Activated T-helper 2 cell treated with anti-CD3 and anti-CD28 coated beads, Interferon-gamma antibody, Interleukin-2, Interleukin-4, amounts not matched to agents 10 μg/mL and 5 μg/mL and 100 μg/mL, durations not matched to agents 14 hours and 24 hours and 36 hours (primary cell): Measurements from ENCODE around the gene E2F8. TPM values are rescaled to one million over a fixed set of nuclear protein-coding genes. Genes with fewer than 3 reads are reported as not detected.

Experiments
- DNase-seq: peaks from one replicate; pipeline ENCODE4 v3.0.0; 2021; ENCODE audit warnings: low spot score
- H3K27ac Mint-ChIP-seq: one replicate; pipeline ENCODE4 v1.8.0; 2021; ENCODE audit warnings: mixed read lengths
- H3K27me3 Mint-ChIP-seq: one replicate; pipeline ENCODE4 v1.8.0; 2021; ENCODE audit warnings: low read depth, mixed read lengths
- H3K36me3 Mint-ChIP-seq: one replicate; pipeline ENCODE4 v1.8.0; 2021; ENCODE audit warnings: low read depth, mixed read lengths
- H3K4me1 Mint-ChIP-seq: one replicate; pipeline ENCODE4 v1.8.0; 2021; ENCODE audit warnings: low read depth, mixed read lengths
- H3K4me3 Mint-ChIP-seq: one replicate; pipeline ENCODE4 v1.8.0; 2021; ENCODE audit warnings: low read depth, mild to moderate bottlenecking, moderate library complexity, mixed read lengths
- H3K9me3 Mint-ChIP-seq: one replicate; pipeline ENCODE4 v1.8.0; 2021; ENCODE audit warnings: mixed read lengths
- intact Hi-C: fragments of 100-400 bp; cut with micrococcal nuclease; formaldehyde crosslinking; loops from one replicate; pipeline ENCODE4 v1.15.1; 2023
- total RNA-seq: library from RNA; stranded (reverse); gene quantifications from 2 replicates; pipeline ENCODE4 v1.2.3, GENCODE V29; 2022

E2F8 gene
- total RNA-seq, 1 donor from 2014 or later = 24.0 TPM

DNA sequence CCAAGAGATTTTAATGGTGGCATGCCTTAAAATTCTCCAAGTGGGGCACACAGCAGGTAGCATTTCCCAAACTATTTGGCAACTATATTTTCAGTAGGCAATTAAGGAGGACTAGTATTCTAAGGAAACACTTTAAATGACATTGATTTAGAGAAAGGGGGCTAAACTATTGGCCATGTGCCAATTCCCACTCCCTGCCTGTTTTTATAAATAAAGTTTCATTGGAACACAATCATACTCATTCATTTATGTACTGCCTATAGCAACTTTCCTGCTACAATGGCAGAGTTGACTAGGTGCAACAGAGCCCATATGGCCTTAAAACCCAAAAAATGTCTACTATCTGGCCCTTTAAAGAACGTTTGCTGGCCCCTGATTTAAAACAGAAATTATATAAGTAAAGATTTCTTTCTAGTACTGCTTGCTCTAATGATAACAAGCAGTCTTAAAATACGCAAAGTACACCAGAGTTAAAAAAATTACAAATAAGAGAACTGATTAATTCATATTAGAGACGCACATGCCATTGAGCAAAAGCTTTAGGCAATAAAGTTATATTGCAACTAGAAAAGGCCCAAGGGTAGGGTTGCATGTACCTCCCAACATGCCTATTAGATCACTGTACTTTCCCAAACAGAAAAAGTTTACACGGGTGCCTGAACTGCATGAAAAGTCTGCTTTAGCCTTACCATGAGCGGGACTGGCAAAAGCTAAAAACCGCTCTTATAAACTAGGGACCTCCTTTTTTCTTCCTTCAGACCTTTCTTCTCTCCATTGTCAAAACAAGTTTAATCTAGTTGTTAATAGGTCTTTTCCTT, 14.2 kb downstream of the E2F8 start:
- intact Hi-C loops = no loop called here
- Mint-ChIP-seq H3K36me3 (peaks cover 65% of the 10 kb centered on the region), H3K27me3 (no peaks in the 10 kb centered on the region), H3K4me3 (no peak overlapping the region), H3K27ac (no peak overlapping the region), H3K9me3 (no peaks in the 10 kb centered on the region), H3K4me1 (no peaks in the 10 kb centered on the region)
- no peak for DNase-seq

DNA sequence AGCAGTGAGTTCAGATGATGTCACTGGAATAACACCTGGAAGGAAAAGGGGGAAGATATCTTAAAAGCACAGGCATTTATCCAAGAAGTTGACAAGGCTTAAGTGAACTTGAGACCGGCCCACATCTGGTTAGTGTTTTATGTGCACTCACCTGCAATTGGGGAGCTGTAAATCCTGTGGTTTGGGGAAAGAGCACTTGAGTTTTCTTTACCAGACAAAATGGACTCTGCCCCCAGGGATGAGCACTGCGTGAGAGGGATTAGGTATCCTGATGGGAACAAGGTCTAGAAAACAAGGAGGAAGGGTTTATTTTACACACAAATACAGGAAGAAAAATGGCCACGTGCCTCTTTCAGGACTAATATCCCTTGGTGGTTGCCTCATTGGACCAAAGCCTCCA, 15.2 kb downstream of the E2F8 start:
- Mint-ChIP-seq H3K4me1 (no peaks in the 10 kb centered on the region), H3K27ac (no peak overlapping the region), H3K9me3 (no peaks in the 10 kb centered on the region), H3K36me3 (peaks cover 57% of the 10 kb centered on the region), H3K4me3 (no peak overlapping the region), H3K27me3 (no peaks in the 10 kb centered on the region)
- intact Hi-C loops = no loop called here
- no peak for DNase-seq

DNA sequence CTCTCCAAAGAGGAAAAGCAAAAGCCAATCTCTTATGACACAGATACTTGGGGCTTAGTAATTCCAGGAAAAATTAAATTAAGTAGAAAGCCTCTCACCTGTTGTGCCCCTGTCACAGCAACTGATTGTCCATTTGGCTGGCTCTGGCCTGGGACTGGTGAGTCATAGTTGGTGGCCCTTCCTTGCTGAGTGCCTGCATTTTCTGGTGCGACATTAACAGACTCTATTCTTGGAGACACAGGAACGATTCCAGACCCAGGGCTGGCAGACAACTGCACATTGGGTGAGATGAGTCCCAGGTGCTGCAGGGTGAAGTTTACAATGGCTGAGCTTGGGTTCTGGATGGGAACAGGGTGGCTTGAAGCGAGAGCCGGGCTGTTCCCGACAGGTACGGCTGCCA, 15.6 kb downstream of the E2F8 start:
- Mint-ChIP-seq H3K9me3 (no peaks in the 10 kb centered on the region), H3K4me3 (no peak overlapping the region), H3K4me1 (no peaks in the 10 kb centered on the region), H3K27me3 (no peaks in the 10 kb centered on the region), H3K36me3 (peaks cover 53% of the 10 kb centered on the region), H3K27ac (no peak overlapping the region)
- no peak for DNase-seq
- intact Hi-C loops = no loop called here

DNA sequence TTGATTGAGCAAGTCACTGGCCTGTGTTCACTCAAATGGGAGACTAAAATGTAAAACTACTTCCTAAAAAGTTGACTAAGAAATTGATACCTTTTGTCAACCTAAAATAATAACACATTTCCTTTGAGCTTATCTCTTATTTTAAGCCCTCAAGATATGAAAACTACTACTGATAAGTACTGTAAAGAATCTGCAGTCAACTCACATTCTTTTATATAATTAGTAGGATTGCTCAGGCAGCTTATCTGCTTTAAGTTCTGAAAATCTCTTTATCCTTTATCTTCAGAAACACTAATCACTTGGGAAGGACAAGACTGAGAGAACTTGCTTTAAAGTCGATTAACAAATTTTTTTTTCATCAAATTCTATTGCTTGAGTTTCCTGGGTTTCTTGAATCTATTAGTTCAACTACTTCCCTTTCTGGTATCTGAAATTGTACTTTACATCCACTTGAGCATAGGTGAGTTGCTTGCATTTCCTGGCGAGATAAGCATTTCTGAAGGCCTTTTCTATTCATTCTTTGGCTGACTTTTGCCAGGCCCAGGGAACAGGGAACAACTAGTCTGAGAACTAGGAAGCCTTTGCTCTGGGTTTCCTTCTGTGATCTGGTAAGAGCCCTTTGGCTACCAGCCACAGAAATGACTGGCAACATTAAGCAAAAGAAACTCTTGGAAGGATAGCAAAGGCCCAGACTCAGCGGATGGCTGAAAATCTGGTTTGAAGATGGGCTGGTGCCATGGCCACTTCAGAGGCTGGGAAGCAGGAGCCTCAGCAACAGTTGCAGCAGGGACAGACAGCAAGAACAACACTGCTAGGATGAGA, 19.6 kb downstream of the E2F8 start:
- Mint-ChIP-seq H3K36me3 (peaks cover 25% of the 10 kb centered on the region), H3K4me3 (no peak overlapping the region), H3K27me3 (peaks cover 6% of the 10 kb centered on the region), H3K4me1 (no peaks in the 10 kb centered on the region), H3K27ac (no peak overlapping the region), H3K9me3 (no peaks in the 10 kb centered on the region)
- no peak for DNase-seq
- intact Hi-C loops = no loop called here

DNA sequence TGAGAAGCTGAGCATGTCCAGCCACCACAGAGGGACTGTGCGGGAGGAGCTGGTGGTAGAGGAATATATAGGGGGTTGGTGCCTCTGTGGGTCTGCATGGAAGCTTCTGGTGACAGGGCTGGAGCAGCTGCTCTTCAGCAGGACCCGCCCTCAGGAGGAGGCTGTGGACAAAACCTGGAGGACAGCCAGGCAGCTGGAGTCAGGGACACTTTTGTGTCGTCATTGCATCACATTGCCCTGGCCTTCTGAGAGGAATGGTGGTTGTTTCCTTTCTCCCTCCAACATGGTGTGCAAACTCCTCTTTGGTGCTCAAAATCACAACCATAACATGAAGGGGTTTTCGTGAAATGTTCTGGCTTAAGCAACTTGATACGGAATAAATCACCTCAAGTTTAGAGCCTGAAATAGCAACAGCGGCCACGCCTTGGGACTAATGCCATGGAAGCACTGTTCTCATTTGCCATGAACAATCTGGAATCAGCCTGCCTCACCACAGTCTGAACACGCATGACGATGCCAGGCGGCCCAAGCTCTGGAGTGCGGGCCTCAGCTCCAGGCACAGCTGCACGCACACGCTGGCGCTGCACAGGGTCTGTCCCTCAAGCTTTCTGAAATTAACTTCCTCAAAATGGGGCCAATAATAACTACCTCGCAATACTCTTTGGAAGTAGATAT, 21.8 kb downstream of the E2F8 start:
- no peaks in the 10 kb centered on the region for H3K9me3 Mint-ChIP-seq
- no peaks in the 10 kb centered on the region for H3K4me1 Mint-ChIP-seq
- peaks cover 6% of the 10 kb centered on the region for H3K36me3 Mint-ChIP-seq
- no peak overlapping the region for H3K4me3 Mint-ChIP-seq
- no peak for DNase-seq
- H3K27me3 Mint-ChIP-seq = peaks cover 17% of the 10 kb centered on the region
- no peak overlapping the region for H3K27ac Mint-ChIP-seq
- intact Hi-C loops = loop anchor here (5.0 kb wide), 1 partner anchor 37 kb away; no protein-coding TSS in a partner anchor

DNA sequence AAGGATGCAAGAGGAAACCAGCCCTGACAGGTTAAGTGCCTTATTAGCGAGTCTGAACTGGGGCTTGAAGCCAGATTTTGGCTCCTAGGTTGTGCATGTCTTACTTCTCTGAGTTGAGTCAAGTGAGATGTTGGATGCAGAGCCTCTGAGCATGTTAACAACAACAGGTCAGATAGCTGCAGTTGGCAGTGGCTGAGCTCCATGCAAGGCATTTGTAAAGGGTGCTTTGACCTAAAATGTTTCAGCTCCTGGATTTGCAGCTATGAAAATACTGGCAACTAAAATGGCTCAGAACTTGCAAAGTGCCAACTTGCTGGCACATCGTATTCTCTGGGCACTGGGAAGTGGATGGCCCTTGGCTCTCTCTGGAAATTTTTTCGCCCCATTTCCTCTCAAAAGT, 22.5 kb downstream of the E2F8 start:
- intact Hi-C loops = loop anchor here (5.0 kb wide), 1 partner anchor 36 kb away; no protein-coding TSS in a partner anchor
- H3K27ac Mint-ChIP-seq = no peak overlapping the region

DNA sequence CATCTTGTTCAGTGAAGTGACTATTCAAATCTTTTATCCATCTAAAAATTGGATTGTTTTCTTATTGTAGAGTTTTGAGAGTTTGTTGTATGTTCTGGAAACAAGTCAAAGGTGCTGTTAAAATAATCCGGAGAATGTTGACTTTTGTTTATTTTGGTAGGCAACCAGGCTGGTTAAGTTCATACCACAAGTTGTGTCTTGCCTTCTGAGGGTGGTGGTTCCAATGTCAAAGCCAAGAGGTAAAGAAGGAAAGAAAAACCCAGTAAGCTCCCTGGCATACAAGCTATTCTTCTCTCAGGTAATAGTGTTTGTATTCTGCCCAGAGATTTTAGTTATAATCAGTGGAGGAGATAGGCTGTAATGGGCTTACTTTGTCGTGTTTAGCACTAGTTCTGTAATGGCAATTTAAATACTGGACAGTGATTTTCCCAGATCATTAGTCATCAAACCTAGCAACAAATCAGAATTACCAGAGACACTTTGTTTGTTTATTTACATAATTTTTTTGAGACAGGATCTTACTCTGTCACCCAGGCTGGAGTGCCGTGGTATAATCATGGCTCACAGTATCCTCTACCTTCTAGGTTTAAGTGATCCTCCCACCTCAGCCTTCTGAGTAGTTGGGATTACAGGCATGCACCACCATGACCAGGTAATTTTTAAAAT, 23.9 kb downstream of the E2F8 start:
- Mint-ChIP-seq H3K27me3 (peaks cover 27% of the 10 kb centered on the region), H3K36me3 (no peaks in the 10 kb centered on the region), H3K9me3 (no peaks in the 10 kb centered on the region), H3K4me3 (no peak overlapping the region), H3K27ac (no peak overlapping the region), H3K4me1 (no peaks in the 10 kb centered on the region)
- DNase-seq = no peak
- intact Hi-C loops = loop anchor here (5.0 kb wide), 1 partner anchor 35 kb away; no protein-coding TSS in a partner anchor

More for the DNA sequence above, 22.5 kb downstream of the E2F8 start:
- peaks cover 25% of the 10 kb centered on the region for H3K27me3 Mint-ChIP-seq
- no peak overlapping the region for H3K4me3 Mint-ChIP-seq
- peaks cover 6% of the 10 kb centered on the region for H3K36me3 Mint-ChIP-seq
- no peak for DNase-seq
- H3K4me1 Mint-ChIP-seq = no peaks in the 10 kb centered on the region
- H3K9me3 Mint-ChIP-seq = no peaks in the 10 kb centered on the region

DNA sequence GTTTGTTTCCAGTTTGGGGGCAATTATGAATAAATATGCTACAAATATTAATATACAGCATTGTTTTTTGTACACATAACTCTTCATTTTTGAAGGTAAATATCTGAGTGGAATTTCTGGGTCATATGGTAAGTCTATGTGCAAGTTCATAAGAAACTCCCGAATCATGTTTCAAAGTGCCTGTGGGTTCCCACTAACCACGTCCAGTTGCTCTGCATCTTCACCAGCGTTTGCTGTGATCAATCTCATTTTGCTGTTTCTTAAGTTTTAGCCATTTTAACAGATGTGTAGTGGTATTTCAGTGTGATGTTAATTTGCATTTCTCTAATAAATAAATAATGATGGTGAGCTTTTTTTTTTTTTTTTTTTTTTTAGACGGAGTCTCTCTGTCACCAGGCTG, 24.7 kb downstream of the E2F8 start:
- Mint-ChIP-seq H3K9me3 (no peaks in the 10 kb centered on the region), H3K4me3 (no peak overlapping the region), H3K4me1 (no peaks in the 10 kb centered on the region), H3K36me3 (no peaks in the 10 kb centered on the region), H3K27ac (no peak overlapping the region), H3K27me3 (peaks cover 27% of the 10 kb centered on the region)
- no peak for DNase-seq
- intact Hi-C loops = loop anchor here (5.0 kb wide), 1 partner anchor 34 kb away; no protein-coding TSS in a partner anchor

DNA sequence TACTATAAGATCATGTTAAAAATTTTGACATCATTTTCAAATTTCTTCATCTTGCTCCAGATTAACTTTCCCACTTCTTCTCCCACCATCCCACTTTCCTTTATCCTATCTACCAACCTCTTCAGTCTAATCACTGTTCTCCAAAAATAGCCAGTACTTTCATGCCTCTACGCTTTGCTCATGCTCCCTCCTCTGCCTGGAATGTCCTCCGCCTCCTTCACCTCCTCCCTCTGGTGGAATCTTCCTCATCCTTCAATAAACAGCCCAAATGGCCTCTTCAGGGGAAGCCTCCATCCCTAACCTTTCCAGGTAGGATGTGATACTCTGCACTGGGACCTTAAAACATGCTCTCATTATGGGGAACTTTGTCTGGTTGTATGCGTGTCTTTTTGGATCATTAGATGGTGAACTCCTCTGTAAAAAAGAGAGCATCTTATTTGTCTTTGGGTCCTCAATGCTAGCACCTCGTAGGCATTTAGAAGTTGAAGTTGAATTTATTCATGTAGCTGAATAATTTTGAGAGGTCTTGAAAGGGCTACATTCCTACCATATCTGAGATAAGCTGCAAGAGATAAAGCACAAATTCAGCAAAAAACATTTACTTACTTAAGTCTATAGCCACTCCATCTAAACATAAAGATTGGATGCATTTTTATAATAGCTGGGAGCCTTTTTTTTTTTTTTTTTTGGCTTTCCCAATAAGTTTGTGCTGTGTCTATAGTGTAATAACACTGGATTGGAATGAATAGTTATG, 31.0 kb downstream of the E2F8 start:
- Mint-ChIP-seq H3K27ac (no peak overlapping the region), H3K9me3 (no peaks in the 10 kb centered on the region), H3K4me3 (no peak overlapping the region), H3K4me1 (no peaks in the 10 kb centered on the region), H3K36me3 (no peaks in the 10 kb centered on the region), H3K27me3 (peaks cover 33% of the 10 kb centered on the region)
- no peak for DNase-seq
- intact Hi-C loops = no loop called here

DNA sequence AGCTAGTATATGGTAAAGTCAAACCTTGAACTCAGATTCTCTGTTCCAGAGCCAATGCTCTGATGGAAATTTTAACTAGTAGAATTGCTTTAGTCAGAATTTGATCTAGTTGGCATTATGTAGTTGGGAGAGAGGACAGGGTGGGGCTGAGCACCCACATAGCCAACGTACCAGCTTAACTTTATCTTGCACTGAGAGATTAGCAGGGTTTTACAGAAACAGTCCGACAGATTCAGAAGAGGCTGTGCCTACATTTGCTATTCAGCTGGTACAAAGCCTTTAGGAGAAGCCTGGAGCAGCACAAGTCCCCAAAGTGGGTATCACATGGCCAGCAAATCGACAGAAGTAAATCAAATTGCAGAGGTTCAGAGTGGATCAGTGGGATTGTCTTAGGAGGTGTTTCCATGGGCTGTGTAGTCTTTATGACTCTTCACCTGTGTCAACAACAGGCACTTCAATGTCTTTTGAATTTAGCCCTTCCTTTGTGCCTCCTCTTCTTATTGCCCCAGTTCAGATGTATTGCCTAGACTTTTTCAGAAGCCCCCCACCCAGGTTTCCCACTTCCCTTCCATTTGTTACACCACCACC, 31.7 kb downstream of the E2F8 start:
- Mint-ChIP-seq H3K4me3 (no peak overlapping the region), H3K4me1 (no peaks in the 10 kb centered on the region), H3K27ac (no peak overlapping the region), H3K9me3 (no peaks in the 10 kb centered on the region), H3K27me3 (peaks cover 29% of the 10 kb centered on the region), H3K36me3 (no peaks in the 10 kb centered on the region)
- no peak for DNase-seq
- intact Hi-C loops = no loop called here

DNA sequence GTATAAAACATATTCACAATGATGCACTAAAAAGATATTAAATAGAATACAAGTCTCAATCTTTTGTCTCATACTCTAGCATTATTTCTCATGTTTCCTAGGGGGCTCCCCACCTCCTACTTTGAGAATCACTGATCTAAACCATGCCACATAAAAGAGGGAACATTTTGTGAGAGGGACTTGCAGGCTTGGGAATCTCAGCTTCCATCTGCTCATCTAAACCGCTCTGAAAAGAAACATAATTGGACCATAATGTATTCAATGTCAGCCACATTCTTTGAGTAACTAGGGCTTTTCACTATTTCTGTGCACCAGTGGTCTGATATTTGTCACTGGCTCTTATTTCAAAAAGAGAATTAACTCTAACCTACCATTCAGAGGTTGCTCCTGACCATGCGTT, 32.6 kb downstream of the E2F8 start:
- H3K4me1 Mint-ChIP-seq = no peaks in the 10 kb centered on the region
- H3K4me3 Mint-ChIP-seq = no peak overlapping the region
- peaks cover 21% of the 10 kb centered on the region for H3K27me3 Mint-ChIP-seq
- intact Hi-C loops = no loop called here
- H3K27ac Mint-ChIP-seq = no peak overlapping the region
- H3K36me3 Mint-ChIP-seq = no peaks in the 10 kb centered on the region
- DNase-seq = no peak
- H3K9me3 Mint-ChIP-seq = no peaks in the 10 kb centered on the region
